HAP-1 (cell line): Measurements from ENCODE around the gene TMEM184A.
A peak's percentile ranks its signal among the peaks of the same experiment; 100 is the strongest.
"Not testable (repeated sequence)": the region's sequence is repeated elsewhere in the genome, so short reads cannot be mapped to it uniquely, and the experiment has no call there.

Source experiments
- DNase-seq, 2 experiments: peaks; one replicate each; pipeline ENCODE4 v3.0.0-alpha.2; 2016 to 2020; ENCODE audit warnings: low spot score in 2 of 2
- H3K27me3 ChIP-seq: fragments of 250-450 bp; sonication (Bioruptor Pico); 2 replicates; pipeline ENCODE4 v1.5.1; 2020; ENCODE audit warnings: low read depth, mild to moderate bottlenecking, moderate library complexity
- H3K36me3 ChIP-seq: fragments of 250-450 bp; sonication (Bioruptor Pico); replicated peaks from 2 replicates; pipeline ENCODE4 v1.5.1; 2020; ENCODE audit warnings: mild to moderate bottlenecking
- H3K4me1 ChIP-seq: fragments of 250-450 bp; sonication (Bioruptor Pico); 2 replicates; pipeline ENCODE4 v1.5.1; 2020; ENCODE audit warnings: mild to moderate bottlenecking
- H3K4me3 ChIP-seq: fragments of 250-450 bp; sonication (Bioruptor Pico); 2 replicates; pipeline ENCODE4 v1.5.1; 2020; ENCODE audit warnings: mild to moderate bottlenecking, moderate library complexity
- H3K9me3 ChIP-seq: fragments of 250-450 bp; sonication (Bioruptor Pico); 2 replicates; pipeline ENCODE4 v1.5.1; 2020; ENCODE audit warnings: mild to moderate bottlenecking, moderate library complexity
- in situ Hi-C: fragments of 300-500 bp; cut with MboI; formaldehyde crosslinking; loops from 3 replicates; pipeline ENCODE4 v1.14.3; 2020; ENCODE audit warnings: low sequenced_read_pairs, inconsistent platforms, mixed read lengths

Gene TMEM184A

GRCh38 chr7:1531979-1532455, 24.0 kb downstream of the TMEM184A start:
- H3K36me3 ChIP-seq = peaks cover 2% of the 10 kb centered on the region; the same call in 1 of the 2 replicates
- no peak for DNase-seq
- in situ Hi-C loops = no loop called here

GRCh38 chr7:1531263-1531978, 24.6 kb downstream of the TMEM184A start:
- Histone ChIP-seq H3K36me3 (peaks cover 2% of the 10 kb centered on the region; the same call in 1 of the 2 replicates), H3K4me3 (peak overlapping the region; percentile 49), H3K4me1 (peaks cover 11% of the 10 kb centered on the region), H3K9me3 (no peaks in the 10 kb centered on the region), H3K27me3 (peaks cover 2% of the 10 kb centered on the region; the same call in 1 of the 2 replicates)
- in situ Hi-C loops = no loop called here
- DNase-seq = no peak

More at GRCh38 chr7:1531979-1532455, 24.0 kb downstream of the TMEM184A start:
- H3K27me3 ChIP-seq = no peaks in the 10 kb centered on the region
- H3K9me3 ChIP-seq = no peaks in the 10 kb centered on the region
- H3K4me3 ChIP-seq = peak overlapping the region; percentile 49
- H3K4me1 ChIP-seq = peaks cover 17% of the 10 kb centered on the region

- peaks cover 2% of the 10 kb centered on the region; the same call in 1 of the 2 replicates for H3K36me3 ChIP-seq
- peaks cover 3% of the 10 kb centered on the region; the same call in 1 of the 2 replicates for H3K27me3 ChIP-seq
- DNase-seq = no peak
- in situ Hi-C loops = no loop called here
- peaks cover 11% of the 10 kb centered on the region for H3K4me1 ChIP-seq
- H3K9me3 ChIP-seq = no peaks in the 10 kb centered on the region
- peak overlapping the region; percentile 49; the same call in 1 of the 2 replicates for H3K4me3 ChIP-seq
These were observed 25.1 kb downstream of the TMEM184A start for GRCh38 chr7:1530946-1531262.

GRCh38 chr7:1529383-1530116, 26.5 kb downstream of the TMEM184A start:
- no peaks in the 10 kb centered on the region; the same call in 1 of the 2 replicates for H3K36me3 ChIP-seq
- peaks cover 3% of the 10 kb centered on the region; the same call in 1 of the 2 replicates for H3K27me3 ChIP-seq
- no peak overlapping the region; the same call in 1 of the 2 replicates for H3K4me3 ChIP-seq
- peaks cover 11% of the 10 kb centered on the region for H3K4me1 ChIP-seq
- DNase-seq = no peak
- in situ Hi-C loops = no loop called here
- no peaks in the 10 kb centered on the region for H3K9me3 ChIP-seq

GRCh38 chr7:1526271-1526754, 29.7 kb downstream of the TMEM184A start:
- Histone ChIP-seq H3K4me1 (no peaks in the 10 kb centered on the region; the same call in 1 of the 2 replicates), H3K36me3 (no peaks in the 10 kb centered on the region), H3K9me3 (no peaks in the 10 kb centered on the region), H3K4me3 (no peak overlapping the region), H3K27me3 (peaks cover 3% of the 10 kb centered on the region; the same call in 1 of the 2 replicates)
- no peak for DNase-seq
- in situ Hi-C loops = no loop called here

- H3K27me3 ChIP-seq = peaks cover 3% of the 10 kb centered on the region; the same call in 1 of the 2 replicates
- no peaks in the 10 kb centered on the region for H3K36me3 ChIP-seq
- H3K4me1 ChIP-seq = no peaks in the 10 kb centered on the region; the same call in 1 of the 2 replicates
- DNase-seq = no peak
- H3K4me3 ChIP-seq = no peak overlapping the region
- H3K9me3 ChIP-seq = no peaks in the 10 kb centered on the region
- in situ Hi-C loops = no loop called here
These were observed 30.6 kb downstream of the TMEM184A start for GRCh38 chr7:1525409-1525808.

GRCh38 chr7:1523844-1524243, 32.2 kb downstream of the TMEM184A start:
- in situ Hi-C loops = no loop called here
- DNase-seq = no peak
- H3K27me3 ChIP-seq = peaks cover 3% of the 10 kb centered on the region; the same call in 1 of the 2 replicates
- H3K36me3 ChIP-seq = no peaks in the 10 kb centered on the region
- H3K4me1 ChIP-seq = no peaks in the 10 kb centered on the region
- H3K9me3 ChIP-seq = no peaks in the 10 kb centered on the region
- no peak overlapping the region for H3K4me3 ChIP-seq

- no peak for DNase-seq
- Histone ChIP-seq H3K36me3 (no peaks in the 10 kb centered on the region), H3K4me1 (no peaks in the 10 kb centered on the region), H3K9me3 (no peaks in the 10 kb centered on the region), H3K4me3 (no peak overlapping the region), H3K27me3 (peaks cover 3% of the 10 kb centered on the region; the same call in 1 of the 2 replicates)
- in situ Hi-C loops = no loop called here
These were observed 32.8 kb downstream of the TMEM184A start for GRCh38 chr7:1523208-1523607.

GRCh38 chr7:1521456-1521855, 34.5 kb downstream of the TMEM184A start:
- in situ Hi-C loops = no loop called here
- no peaks in the 10 kb centered on the region for H3K4me1 ChIP-seq
- H3K36me3 ChIP-seq = no peaks in the 10 kb centered on the region
- no peak overlapping the region for H3K4me3 ChIP-seq
- no peak for DNase-seq
- peaks cover 2% of the 10 kb centered on the region; the same call in 1 of the 2 replicates for H3K27me3 ChIP-seq
- no peaks in the 10 kb centered on the region for H3K9me3 ChIP-seq

GRCh38 chr7:1520539-1521234, 35.3 kb downstream of the TMEM184A start:
- Histone ChIP-seq H3K4me3 (no peak overlapping the region), H3K4me1 (no peaks in the 10 kb centered on the region), H3K36me3 (no peaks in the 10 kb centered on the region), H3K9me3 (no peaks in the 10 kb centered on the region), H3K27me3 (no peaks in the 10 kb centered on the region)
- in situ Hi-C loops = no loop called here
- no peak for DNase-seq

GRCh38 chr7:1519322-1519922, 36.6 kb downstream of the TMEM184A start:
- H3K4me3 ChIP-seq, DNase-seq, in situ Hi-C loops, H3K4me1 ChIP-seq, H3K27me3 ChIP-seq, H3K9me3 ChIP-seq, H3K36me3 ChIP-seq: not testable (repeated sequence)

GRCh38 chr7:1516586-1517251, 39.3 kb downstream of the TMEM184A start:
- H3K27me3 ChIP-seq = no peaks in the 10 kb centered on the region

GRCh38 chr7:1515509-1515967, 40.5 kb downstream of the TMEM184A start:
- in situ Hi-C loops, H3K27me3 ChIP-seq, H3K4me1 ChIP-seq, H3K4me3 ChIP-seq, DNase-seq, H3K36me3 ChIP-seq, H3K9me3 ChIP-seq: not testable (repeated sequence)

More at GRCh38 chr7:1516586-1517251, 39.3 kb downstream of the TMEM184A start:
- no peaks in the 10 kb centered on the region for H3K36me3 ChIP-seq
- H3K9me3 ChIP-seq = no peaks in the 10 kb centered on the region
- DNase-seq = no peak
- no peaks in the 10 kb centered on the region for H3K4me1 ChIP-seq
- no peak overlapping the region for H3K4me3 ChIP-seq
- in situ Hi-C loops = no loop called here
